Measurements from ENCODE around the gene GGNBP2. TPM values are rescaled to one million over a fixed set of nuclear protein-coding genes. Genes with fewer than 3 reads are reported as not detected.
A peak's percentile ranks its signal among the peaks of the same experiment; 100 is the strongest.

The GGNBP2 gene
- 92.6 and 94.3 TPM in 2 replicates for total RNA-seq

GRCh38 chr17:36544307-36545076 lies at the start of gene GGNBP2:
Gene GGNBP2, plus strand, starts transcription at chr17:36544919. Its CDS starts 806 bp downstream, at chr17:36545725.
- DNase-seq (ENCODE audit: low read depth) (peak; percentile 83), FAIRE-seq (no peak)
- Histone ChIP-seq H3K4me3 (ENCODE audit: low read depth, low read length) (peak within 1 kb of the TSS; percentile 99), H3K36me3 (ENCODE audit: control insufficient read depth, insufficient read depth, low read length) (peaks cover 2% of the 10 kb centered on the region), H3K27me3 (ENCODE audit: control insufficient read depth, insufficient read depth, low read length) (no peaks in the 10 kb centered on the region)
- no peak for TF ChIP-seq CTCF (IDR thresholded peaks at IDR 0.05; ENCODE audit: insufficient read depth, low read length, severe bottlenecking)

- H3K27me3 ChIP-seq (ENCODE audit: control insufficient read depth, insufficient read depth, low read length) = no peaks in the 10 kb centered on the region
- no peak for FAIRE-seq
- peaks cover 33% of the 10 kb centered on the region for H3K36me3 ChIP-seq (ENCODE audit: control insufficient read depth, insufficient read depth, low read length)
- TF ChIP-seq CTCF (IDR thresholded peaks at IDR 0.05; ENCODE audit: insufficient read depth, low read length, severe bottlenecking) = no peak
- no peak for DNase-seq (ENCODE audit: low read depth)
- no peak overlapping the region for H3K4me3 ChIP-seq (ENCODE audit: low read depth, low read length)
These were observed 49.6 kb upstream of the GGNBP2 start for GRCh38 chr17:36495076-36495578.

- peaks cover 40% of the 10 kb centered on the region for H3K36me3 ChIP-seq (ENCODE audit: control insufficient read depth, insufficient read depth, low read length)
- TF ChIP-seq CTCF (IDR thresholded peaks at IDR 0.05; ENCODE audit: insufficient read depth, low read length, severe bottlenecking) = no peak
- DNase-seq (ENCODE audit: low read depth) (no peak), FAIRE-seq (no peak)
- no peaks in the 10 kb centered on the region for H3K27me3 ChIP-seq (ENCODE audit: control insufficient read depth, insufficient read depth, low read length)
- H3K4me3 ChIP-seq (ENCODE audit: low read depth, low read length) = no peak overlapping the region
These were observed 48.5 kb upstream of the GGNBP2 start for GRCh38 chr17:36496018-36496789.

GRCh38 chr17:36498155-36498554 lies 46.6 kb upstream of the GGNBP2 start:
- DNase-seq (ENCODE audit: low read depth) (no peak), FAIRE-seq (no peak)
- TF ChIP-seq CTCF (IDR thresholded peaks at IDR 0.05; ENCODE audit: insufficient read depth, low read length, severe bottlenecking) = no peak
- Histone ChIP-seq H3K27me3 (ENCODE audit: control insufficient read depth, insufficient read depth, low read length) (no peaks in the 10 kb centered on the region), H3K36me3 (ENCODE audit: control insufficient read depth, insufficient read depth, low read length) (peaks cover 36% of the 10 kb centered on the region), H3K4me3 (ENCODE audit: low read depth, low read length) (no peak overlapping the region)

GRCh38 chr17:36498560-36499300 lies 46.0 kb upstream of the GGNBP2 start:
- DNase-seq (ENCODE audit: low read depth) (no peak), FAIRE-seq (no peak)

More at GRCh38 chr17:36498560-36499300, 46.0 kb upstream of the GGNBP2 start:
- TF ChIP-seq CTCF (IDR thresholded peaks at IDR 0.05; ENCODE audit: insufficient read depth, low read length, severe bottlenecking) = no peak
- Histone ChIP-seq H3K27me3 (ENCODE audit: control insufficient read depth, insufficient read depth, low read length) (no peaks in the 10 kb centered on the region), H3K36me3 (ENCODE audit: control insufficient read depth, insufficient read depth, low read length) (peaks cover 37% of the 10 kb centered on the region), H3K4me3 (ENCODE audit: low read depth, low read length) (no peak overlapping the region)

All from bronchial epithelial cell (primary cell).